KOPT-K1 (cell line): Measurements from ENCODE around the gene PDCD2.
"Not testable (repeated sequence)": the region's sequence is repeated elsewhere in the genome, so short reads cannot be mapped to it uniquely, and the experiment has no call there.

Source experiments
- H3K27ac ChIP-seq: fragments of 200-600 bp; sonication (generic); 2 replicates; pipeline ENCODE4 v1.5.1; 2016; ENCODE audit warnings: antibody characterized with exemption, mild to moderate bottlenecking, low read depth, low read length; ENCODE audit not compliant: poor library complexity, severe bottlenecking
- H3K36me3 ChIP-seq: fragments of 200-600 bp; sonication (generic); 2 replicates; pipeline ENCODE4 v1.5.1; 2017; ENCODE audit warnings: antibody characterized with exemption, mild to moderate bottlenecking, low read length, moderate library complexity; ENCODE audit not compliant: insufficient read depth
- H3K9me3 ChIP-seq: fragments of 200-600 bp; sonication (generic); 2 replicates; pipeline ENCODE4 v1.5.1; 2017; ENCODE audit warnings: antibody characterized with exemption, low read length, mild to moderate bottlenecking; ENCODE audit not compliant: insufficient read depth, poor library complexity, severe bottlenecking

PDCD2 gene

GRCh38 chr6:170527995-170528394 is 56.4 kb downstream of the PDCD2 start:
- H3K9me3 ChIP-seq, H3K27ac ChIP-seq: not testable (repeated sequence)
- H3K36me3 ChIP-seq = peaks cover 16% of the 10 kb centered on the region

- Histone ChIP-seq H3K36me3 (no peaks in the 10 kb centered on the region), H3K27ac (no peak overlapping the region), H3K9me3 (no peaks in the 10 kb centered on the region)
Measured at GRCh38 chr6:170525795-170526194, 58.6 kb downstream of the PDCD2 start.
